Lower leg skin (tissue), 3 donors: ENCODE results near the gene GREB1L.

Experiments
- CTCF ChIP-seq, 3 donors: fragments of 450-650 bp; IDR thresholded peaks; one replicate each; pipeline ENCODE4 v1.5.1; 2016; ENCODE audit warnings: antibody characterized with exemption in 3 of 3, mild to moderate bottlenecking in 3 of 3, moderate library complexity in 2 of 3
- POLR2A ChIP-seq, 2 donors: fragments of 450-650 bp; IDR thresholded peaks; one replicate each; pipeline ENCODE4 v1.6.1; 2016 to 2017; ENCODE audit warnings: antibody characterized with exemption in 2 of 2, mild to moderate bottlenecking in 1 of 2, moderate library complexity in 1 of 2

GRCh38 chr18:21461460-21461859 is 219.4 kb downstream of the GREB1L start:
- TF ChIP-seq CTCF (IDR thresholded peaks at IDR 0.05) (no peak), POLR2A (IDR thresholded peaks at IDR 0.05) (no peak)
